H1 (cell line): ENCODE data around the gene RRH. TPM values are rescaled to one million over a fixed set of nuclear protein-coding genes. Genes with fewer than 3 reads are reported as not detected.

Experiments used
- NANOG ChIP-seq: IDR thresholded peaks from 2 replicates; pipeline ENCODE4 v1.6.1; 2011; ENCODE audit warnings: low read length, low read depth, mild to moderate bottlenecking, inconsistent platforms; ENCODE audit not compliant: insufficient read depth, poor library complexity, severe bottlenecking
- polyA plus RNA-seq, 7 experiments: library from polyadenylated mRNA; depleted of rRNA in 3 of 7; stranded (reverse) in 5 of 7; unstranded in 2 of 7; fragments of >200 nt in 5 of 7; fragments of 200-250 nt in 2 of 7; gene quantifications; 1 replicate in 5 of 7; 2 replicates in 1 of 7; 4 replicates in 1 of 7; pipeline versions ENCODE4 v1.2.1 to v1.2.3, GENCODE V29; 2011 to 2013; ENCODE audit warnings: missing spikeins in 2 of 7, mixed read lengths in 2 of 7
- total RNA-seq: library from RNA; stranded (reverse); fragmentation: NEBNext Ultra II Directional; extraction: Animal tissue kit (Norgen Biotek cat#: 25700); gene quantifications from 2 replicates; pipeline ENCODE4 v1.2.1, GENCODE V29; 2021

Gene RRH
- total and polyA plus RNA-seq, 2 of the 8 experiments (the other 6 are each of a cell fraction or from before 2014, with no cell fraction given), result 0.38 TPM; not detected in 1

DNA sequence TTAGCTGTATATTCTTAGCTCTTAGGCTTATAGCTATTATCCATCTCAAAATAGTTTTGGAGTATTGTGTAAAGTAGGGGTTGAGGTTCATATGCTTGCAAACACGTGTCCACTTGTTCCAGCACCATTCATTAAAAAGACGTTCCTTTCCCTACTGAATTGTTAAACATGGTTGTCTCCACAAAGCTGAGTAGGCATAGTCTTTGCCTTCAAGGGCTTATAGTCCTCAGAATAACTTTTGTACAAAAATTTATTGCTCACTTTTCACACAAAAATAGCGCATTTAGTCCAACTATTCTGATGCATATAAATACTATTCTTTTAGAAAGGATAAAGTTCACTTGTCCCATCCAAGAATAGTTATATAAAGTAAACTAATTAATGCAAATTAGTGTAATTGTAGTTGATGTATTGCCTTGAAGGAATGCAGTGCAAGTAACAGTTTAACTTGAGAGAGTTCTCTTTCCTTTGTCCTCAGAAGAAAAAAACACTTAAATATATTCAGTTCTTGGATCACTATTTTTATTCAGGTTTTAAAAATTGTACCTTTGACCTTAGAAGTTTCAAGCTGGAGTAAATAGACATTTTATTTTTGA is 34.2 kb downstream of the RRH start (continued):
- TF ChIP-seq NANOG, result no peak
- TF ChIP-seq, all 59 proteins: peak for 0
